Esophagus squamous epithelium (tissue), 5 donors: ENCODE measurements around the gene GNAI1. TPM values are rescaled to one million over a fixed set of nuclear protein-coding genes. Genes with fewer than 3 reads are reported as not detected.
A peak's percentile ranks its signal among the peaks of the same experiment; 100 is the strongest.

Experiments
- DNase-seq: peaks from one replicate; lab custom pipeline; 2025; lab: John Stamatoyannopoulos, UW
- H3K27ac ChIP-seq, 4 donors: fragments of 200-600 bp; sonication (generic); one replicate each; pipeline ENCODE4 v1.5.1; 2016 to 2019; ENCODE audit warnings: mild to moderate bottlenecking in 1 of 4
- H3K27me3 ChIP-seq, 4 donors: fragments of 200-600 bp; sonication (generic); 1 replicate in 3 of 4; 2 replicates in 1 of 4; pipeline versions ENCODE4 v1.5.1 to v1.6.0; 2017 to 2021; ENCODE audit warnings: antibody characterized with exemption in 1 of 4
- H3K36me3 ChIP-seq, 3 donors: fragments of 200-600 bp; sonication (generic); one replicate each; pipeline ENCODE4 v1.5.1; 2016 to 2019
- H3K4me1 ChIP-seq, 3 donors: fragments of 200-600 bp; sonication (generic); one replicate each; pipeline ENCODE4 v1.5.1; 2017 to 2019
- H3K4me3 ChIP-seq, 4 donors: fragments of 200-600 bp; sonication (generic); 1 replicate in 3 of 4; 2 replicates in 1 of 4; pipeline ENCODE4 v1.5.1; 2016 to 2019; ENCODE audit warnings: mild to moderate bottlenecking in 2 of 4, moderate library complexity in 1 of 4
- H3K9me3 ChIP-seq, 3 donors: fragments of 200-600 bp; sonication (generic); one replicate each; pipeline ENCODE4 v1.5.1; 2016 to 2019
- POLR2A ChIP-seq, 4 donors: fragments of 450-650 bp; IDR thresholded peaks; one replicate each; pipeline ENCODE4 v1.6.1; 2017; ENCODE audit warnings: antibody characterized with exemption in 4 of 4, mild to moderate bottlenecking in 4 of 4, moderate library complexity in 3 of 4
- WGBS, 2 donors: methylation state at CpG; one replicate each; pipeline ENCODE4 v1.1.5; 2018; 5-methylcytosine and 5-hydroxymethylcytosine counted together
- intact Hi-C: fragments of 100-400 bp; cut with DNase I; formaldehyde crosslinking; loops from one replicate; pipeline ENCODE4 v1.15.0; 2022
- total RNA-seq, 4 donors: library from RNA; depleted of rRNA; stranded (reverse); fragments of >200 nt; gene quantifications; one replicate each; pipeline ENCODE4 v1.1.0, GENCODE V29; 2016
- TF ChIP-seq, protein P1 (sequence below), 6 experiments: fragments of 450-650 bp in 4 of 6; fragments of 200-600 bp in 2 of 6; sonication (generic) in 2 of 6; IDR thresholded peaks; one replicate each; pipeline ENCODE4 v1.5.1; 2016 to 2019; ENCODE audit warnings: antibody characterized with exemption in 6 of 6, mild to moderate bottlenecking in 4 of 6, moderate library complexity in 4 of 6
- donor health status: DM: yes; HTN: yes; CAD: no.

The GNAI1 gene
- total RNA-seq, 4 donors from 2014 or later: 27.3 to 46.3 (median 38.8) TPM

DNA sequence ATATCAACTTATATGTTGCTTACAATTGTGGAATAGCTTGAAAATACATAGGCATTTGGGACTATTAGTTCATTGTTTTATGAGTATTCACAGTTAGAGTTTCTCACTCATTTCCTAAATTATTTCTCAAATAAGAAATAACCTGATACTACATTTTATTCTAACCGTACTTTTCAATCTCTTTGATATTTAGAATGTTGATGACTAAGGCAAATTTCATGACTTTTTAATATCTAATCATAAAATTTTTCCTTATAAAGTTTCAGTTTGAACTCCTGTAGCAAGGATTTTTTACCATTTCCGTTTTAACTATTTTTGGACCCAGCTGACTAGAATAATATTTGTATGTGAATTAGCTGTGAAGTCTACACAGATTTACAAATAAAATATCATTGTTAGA is 41.3 kb upstream of the GNAI1 start:
- intact Hi-C loops: no loop called here
- Histone ChIP-seq H3K27ac (no peak overlapping the region), H3K4me3 (no peak overlapping the region), H3K4me1 (peaks cover 4 to 26% (median 15%) of the 10 kb centered on the region in 3 donors), H3K27me3 (no peaks in the 10 kb centered on the region), H3K36me3 (no peaks in the 10 kb centered on the region), H3K9me3 (no peaks in the 10 kb centered on the region)
- WGBS, 2 donors: 79 to 81% methylated on average over 2 of the region's 2 CpGs
- TF ChIP-seq POLR2A (IDR thresholded peaks at IDR 0.05): no peak
- no peak for DNase-seq

- DNase-seq: no peak
- H3K4me3 ChIP-seq: no peak overlapping the region
- intact Hi-C loops: no loop called here
- no peaks in the 10 kb centered on the region for H3K9me3 ChIP-seq
- H3K27ac ChIP-seq: no peak overlapping the region
- no peaks in the 10 kb centered on the region for H3K36me3 ChIP-seq
- TF ChIP-seq, protein P1, sequence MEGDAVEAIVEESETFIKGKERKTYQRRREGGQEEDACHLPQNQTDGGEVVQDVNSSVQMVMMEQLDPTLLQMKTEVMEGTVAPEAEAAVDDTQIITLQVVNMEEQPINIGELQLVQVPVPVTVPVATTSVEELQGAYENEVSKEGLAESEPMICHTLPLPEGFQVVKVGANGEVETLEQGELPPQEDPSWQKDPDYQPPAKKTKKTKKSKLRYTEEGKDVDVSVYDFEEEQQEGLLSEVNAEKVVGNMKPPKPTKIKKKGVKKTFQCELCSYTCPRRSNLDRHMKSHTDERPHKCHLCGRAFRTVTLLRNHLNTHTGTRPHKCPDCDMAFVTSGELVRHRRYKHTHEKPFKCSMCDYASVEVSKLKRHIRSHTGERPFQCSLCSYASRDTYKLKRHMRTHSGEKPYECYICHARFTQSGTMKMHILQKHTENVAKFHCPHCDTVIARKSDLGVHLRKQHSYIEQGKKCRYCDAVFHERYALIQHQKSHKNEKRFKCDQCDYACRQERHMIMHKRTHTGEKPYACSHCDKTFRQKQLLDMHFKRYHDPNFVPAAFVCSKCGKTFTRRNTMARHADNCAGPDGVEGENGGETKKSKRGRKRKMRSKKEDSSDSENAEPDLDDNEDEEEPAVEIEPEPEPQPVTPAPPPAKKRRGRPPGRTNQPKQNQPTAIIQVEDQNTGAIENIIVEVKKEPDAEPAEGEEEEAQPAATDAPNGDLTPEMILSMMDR (IDR thresholded peaks at IDR 0.05): peak in 5 of 6 experiments; percentile 11 to 59 (median 49)
- no peak for TF ChIP-seq POLR2A (IDR thresholded peaks at IDR 0.05)
- H3K27me3 ChIP-seq: no peaks in the 10 kb centered on the region
- H3K4me1 ChIP-seq: peaks cover 0 to 4% (median under 1%) of the 10 kb centered on the region in 3 donors
- 0 to 8% methylated on average over 1 of the region's 1 CpG for WGBS, 2 donors
Observed at GRCh38 chr7:80095545-80095944, 39.1 kb upstream of the GNAI1 start.

DNA sequence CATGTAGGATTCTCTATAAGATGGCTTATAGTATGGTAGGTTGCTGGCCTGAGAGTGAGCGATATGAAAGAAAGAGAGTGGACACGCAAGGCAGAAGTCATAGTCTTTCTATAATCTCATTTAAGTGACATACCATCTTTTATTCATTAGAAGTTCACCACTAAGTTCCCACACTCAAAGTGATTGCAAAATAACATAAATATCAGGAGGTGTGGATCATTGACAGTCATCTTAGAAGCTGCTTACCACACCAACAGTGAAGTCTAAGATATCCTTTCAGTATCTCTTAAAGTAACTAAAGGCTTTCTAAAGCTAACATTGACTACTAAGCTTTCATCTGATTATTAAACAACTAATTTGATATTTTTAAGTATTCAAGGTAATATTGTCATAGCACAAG is 36.9 kb upstream of the GNAI1 start:
- no peak for TF ChIP-seq POLR2A (IDR thresholded peaks at IDR 0.05)
- TF ChIP-seq, protein P1 (IDR thresholded peaks at IDR 0.05): no peak
- 89 to 100% methylated on average over 2 of the region's 2 CpGs for WGBS, 2 donors
- Histone ChIP-seq H3K4me1 (no peaks in the 10 kb centered on the region), H3K36me3 (no peaks in the 10 kb centered on the region), H3K27ac (no peak overlapping the region), H3K4me3 (no peak overlapping the region), H3K27me3 (no peaks in the 10 kb centered on the region), H3K9me3 (no peaks in the 10 kb centered on the region)
- DNase-seq: no peak
- intact Hi-C loops: no loop called here

- intact Hi-C loops: no loop called here
- DNase-seq: no peak
- Histone ChIP-seq H3K27ac (no peak overlapping the region), H3K4me1 (no peaks in the 10 kb centered on the region), H3K27me3 (no peaks in the 10 kb centered on the region), H3K4me3 (no peak overlapping the region), H3K9me3 (no peaks in the 10 kb centered on the region), H3K36me3 (no peaks in the 10 kb centered on the region)
- 93 to 94% methylated on average over 6 of the region's 6 CpGs for WGBS, 2 donors
- no peak for TF ChIP-seq POLR2A (IDR thresholded peaks at IDR 0.05)
- TF ChIP-seq, protein P1 (IDR thresholded peaks at IDR 0.05): peak in 1 of 6 experiments; percentile 17
Observed at GRCh38 chr7:80098795-80099194, 35.8 kb upstream of the GNAI1 start.

- TF ChIP-seq, protein P1 (IDR thresholded peaks at IDR 0.05): no peak
- no peak for TF ChIP-seq POLR2A (IDR thresholded peaks at IDR 0.05)
- intact Hi-C loops: no loop called here
Observed at GRCh38 chr7:80100254-80100653, 34.4 kb upstream of the GNAI1 start.

More at GRCh38 chr7:80100254-80100653, 34.4 kb upstream of the GNAI1 start:
- WGBS, 2 donors: 91 to 92% methylated on average over 4 of the region's 4 CpGs
- no peak overlapping the region for H3K27ac ChIP-seq
- no peak overlapping the region for H3K4me3 ChIP-seq
- H3K4me1 ChIP-seq: no peaks in the 10 kb centered on the region
- no peaks in the 10 kb centered on the region for H3K27me3 ChIP-seq
- no peaks in the 10 kb centered on the region for H3K9me3 ChIP-seq
- DNase-seq: no peak
- H3K36me3 ChIP-seq: no peaks in the 10 kb centered on the region
